Activated CD4-positive, alpha-beta T cell treated with anti-CD3 and anti-CD28 coated beads, Interleukin-2, amount 50 U/mL, for 16 hours (primary cell): ENCODE results near the gene KLHL29.

Source experiments
- DNase-seq: peaks from one replicate; pipeline ENCODE4 v3.0.0-alpha.2; 2020

KLHL29 gene

DNA sequence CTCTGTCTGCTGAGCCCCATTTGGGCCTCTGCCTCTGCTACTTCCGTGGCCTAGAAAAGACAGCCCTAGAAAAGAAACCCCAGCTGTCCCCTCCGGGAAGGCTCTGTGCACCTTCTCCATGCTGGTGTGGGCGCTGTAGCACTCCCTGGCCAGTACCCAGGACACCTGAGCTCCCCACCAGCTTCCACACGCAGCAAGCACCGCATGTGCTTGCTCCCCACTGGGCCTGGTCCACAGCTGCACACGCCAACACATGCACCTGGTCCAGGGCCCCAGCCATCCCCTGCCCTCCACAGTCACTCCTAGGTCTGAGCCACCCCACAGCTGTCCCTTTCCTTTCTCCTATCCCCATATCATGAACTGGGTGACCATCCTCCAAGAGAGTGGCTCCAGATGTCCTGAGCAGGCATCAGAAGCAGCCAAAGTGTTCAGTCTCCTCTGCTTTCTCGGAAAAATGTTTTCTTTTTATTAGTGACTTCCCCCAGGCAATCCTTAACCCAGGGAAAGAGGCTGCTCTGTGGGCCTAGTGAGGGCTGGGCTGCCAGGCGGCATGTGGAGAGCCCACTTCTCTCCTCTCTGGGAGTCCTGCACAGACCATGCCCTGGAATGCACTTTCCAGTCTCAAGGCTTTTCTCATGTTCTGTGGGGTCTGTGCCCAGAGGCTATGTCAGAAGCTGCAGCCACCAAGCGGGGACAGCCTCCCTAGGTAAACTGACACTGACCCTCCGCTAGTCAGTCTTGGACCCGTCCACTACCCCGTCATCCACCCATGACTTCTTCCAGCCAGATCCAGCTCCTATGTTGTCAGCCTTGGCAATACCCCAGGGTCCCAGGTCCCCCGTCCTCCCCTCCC lies 133.7 kb downstream of the KLHL29 start:
- no peak for DNase-seq

DNA sequence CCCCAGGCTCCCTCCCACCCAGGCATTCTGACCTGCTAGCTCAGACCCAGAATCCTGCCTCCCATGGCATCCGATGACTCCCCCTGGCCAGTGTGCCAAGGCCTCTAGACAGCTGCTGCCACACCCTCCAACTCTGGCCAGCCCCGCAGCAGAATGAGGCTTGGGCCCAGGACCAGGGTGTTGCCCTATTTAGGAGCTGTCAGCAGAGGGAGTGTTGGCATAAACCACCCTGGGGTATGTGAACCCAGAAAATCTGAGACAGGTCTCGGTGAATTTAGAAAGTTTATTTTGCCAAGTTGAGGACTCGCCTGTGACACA lies 134.3 kb downstream of the KLHL29 start:
- DNase-seq, result no peak

- no peak for DNase-seq
Observed at GRCh38 chr2:23520256-23520655, 135.3 kb downstream of the KLHL29 start.

- DNase-seq, result no peak
Observed at GRCh38 chr2:23521060-23521459, 136.1 kb downstream of the KLHL29 start.

DNA sequence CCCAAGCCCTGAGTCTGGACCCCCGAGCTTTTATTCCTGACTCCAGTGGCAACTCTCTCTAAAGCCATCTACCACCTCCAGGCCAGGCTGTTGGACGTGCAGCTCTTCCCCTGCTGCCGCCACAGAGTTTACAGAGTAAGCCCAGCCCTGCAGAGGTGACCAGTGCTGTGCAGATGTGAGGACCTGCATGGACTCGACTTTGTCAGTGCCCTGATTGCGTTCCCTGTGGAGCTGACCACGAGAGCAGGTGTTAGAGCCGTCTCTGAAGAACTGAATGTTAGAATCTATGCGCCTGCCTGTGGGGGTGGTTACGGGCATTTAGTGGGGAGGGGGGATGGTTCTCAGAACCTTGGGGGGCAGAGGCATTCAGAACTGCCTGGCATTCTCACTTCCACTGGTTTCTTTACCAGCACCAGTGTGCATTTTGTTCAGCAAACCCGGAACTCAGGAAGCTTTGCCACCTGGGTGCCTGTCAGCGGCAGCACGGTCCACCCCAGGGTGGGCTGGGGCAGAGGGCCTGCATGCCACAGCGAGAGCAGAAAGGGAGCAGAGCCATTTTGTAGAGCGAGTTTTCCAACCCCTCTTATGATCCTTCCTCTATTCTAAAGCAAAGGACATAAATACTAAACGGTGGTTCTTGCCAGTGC lies 137.9 kb downstream of the KLHL29 start:
- DNase-seq, result no peak

GRCh38 chr2:23523373-23524260 lies 138.6 kb downstream of the KLHL29 start:
- DNase-seq, result no peak

DNA sequence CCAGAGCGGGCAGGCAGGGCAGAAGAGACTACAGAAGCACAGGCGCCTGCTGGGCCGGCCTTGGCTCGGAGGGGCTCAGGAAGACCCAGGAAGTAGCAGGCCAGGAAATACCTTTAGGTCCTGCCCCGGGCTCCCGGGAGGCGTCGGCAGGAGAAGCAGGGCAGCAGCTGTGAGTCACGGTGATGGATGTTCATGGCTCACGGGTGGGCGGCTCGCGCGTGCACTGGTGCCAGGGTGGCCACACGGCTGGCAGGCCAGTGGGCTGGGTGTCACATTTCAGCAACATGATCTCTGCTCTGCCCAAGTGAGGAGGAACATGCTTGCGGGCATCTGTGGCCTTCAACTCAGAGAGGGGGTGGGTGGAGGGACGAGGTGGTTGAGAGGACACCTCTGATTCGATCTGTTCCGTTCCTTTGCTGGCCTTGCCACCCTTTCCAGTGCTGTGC lies 139.3 kb downstream of the KLHL29 start:
- DNase-seq, result no peak

DNA sequence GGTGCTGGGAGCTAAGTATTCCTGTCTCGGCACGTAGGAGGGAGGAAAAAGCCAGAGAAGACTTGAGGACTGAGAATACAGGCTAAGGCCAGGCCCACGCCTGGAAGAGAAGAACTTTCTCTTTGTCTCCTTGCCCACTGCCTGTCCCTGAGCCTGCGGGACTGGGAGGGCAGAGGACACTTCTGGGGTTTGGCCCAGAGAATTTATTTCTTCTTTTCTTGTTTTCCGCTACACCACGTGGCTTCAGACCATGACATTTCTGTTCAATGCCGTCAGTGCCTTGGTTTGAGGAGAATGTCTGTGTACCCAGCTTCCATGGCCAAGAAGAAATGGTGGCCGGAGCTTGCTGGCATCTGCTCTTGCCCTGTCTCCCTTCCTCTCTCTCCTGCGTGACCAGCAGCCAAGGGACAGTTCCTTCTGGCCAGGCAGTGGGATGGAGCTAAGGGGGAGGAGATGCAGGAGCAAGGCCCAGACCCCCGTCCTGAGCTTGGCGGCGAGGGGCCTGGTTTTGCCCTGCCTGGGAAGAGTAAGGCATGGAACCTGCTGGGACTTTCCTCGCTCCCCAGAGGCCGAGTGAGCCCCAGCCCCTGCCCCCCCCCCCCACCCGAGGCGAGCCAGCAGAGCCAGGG lies 140.3 kb downstream of the KLHL29 start:
- no peak for DNase-seq

DNA sequence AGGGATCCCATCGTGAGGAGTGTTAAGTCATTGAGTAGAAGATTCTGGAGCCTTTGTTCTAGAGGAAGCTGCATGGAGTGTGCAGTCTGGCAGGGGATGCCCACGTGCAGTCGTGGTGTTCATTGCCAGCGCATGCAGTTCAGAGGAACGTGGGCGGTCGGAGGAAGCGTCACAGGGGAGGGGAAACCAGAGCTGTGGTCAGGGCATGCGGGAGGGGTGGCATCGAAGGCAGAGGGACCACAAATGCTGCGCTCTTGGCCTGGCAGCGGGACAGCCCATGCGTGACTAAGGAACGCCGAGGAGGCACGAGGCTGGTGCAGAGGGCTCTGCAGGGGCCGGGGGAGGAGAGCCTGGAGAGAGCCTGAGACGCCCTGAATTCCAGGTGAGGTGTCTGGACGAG lies 141.1 kb downstream of the KLHL29 start:
- no peak for DNase-seq

DNA sequence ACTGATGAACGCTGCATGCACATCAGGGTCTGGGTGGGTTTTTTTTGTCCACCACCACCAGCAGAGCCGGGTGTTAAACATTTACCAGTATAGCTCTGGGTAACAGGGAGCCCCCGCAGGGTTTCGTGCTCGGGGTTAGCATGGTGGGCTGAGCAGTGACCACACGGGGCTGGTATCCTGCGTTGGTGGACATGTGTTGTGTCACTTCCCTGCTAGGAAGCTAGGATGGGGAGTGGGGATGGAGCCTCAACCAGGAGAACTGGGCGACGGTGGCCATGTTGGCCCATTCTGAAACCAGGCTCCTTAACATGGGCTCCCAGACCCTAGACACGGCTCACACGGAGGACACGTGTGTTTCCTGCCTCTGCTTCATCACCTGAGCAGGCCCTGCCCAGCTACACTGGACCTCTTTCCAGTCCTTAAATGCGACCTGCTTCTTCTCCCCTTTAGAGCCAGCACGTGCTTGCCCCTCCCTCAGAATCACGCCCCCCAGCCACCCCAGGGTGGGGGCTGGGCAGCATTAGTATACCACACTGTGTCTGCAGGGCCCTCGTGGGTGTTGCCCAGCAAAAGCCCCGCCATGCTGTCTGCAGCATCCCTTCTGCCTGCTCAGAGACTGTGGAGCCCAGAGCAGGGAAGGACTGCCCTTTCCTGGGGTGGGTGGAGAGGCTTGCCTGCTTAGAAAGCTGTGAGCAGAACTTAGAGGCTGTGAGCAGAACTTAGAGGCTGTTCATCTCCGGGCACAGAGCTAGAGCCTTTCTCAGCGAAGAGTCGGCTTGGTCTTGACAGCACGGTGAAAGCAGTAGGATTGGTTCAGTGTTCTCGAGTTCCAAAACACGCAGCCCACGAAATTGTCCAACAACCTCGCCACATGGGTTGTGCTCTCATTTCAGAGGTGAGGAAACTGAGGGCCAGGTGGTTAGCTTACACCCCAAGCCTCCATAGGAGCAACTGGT lies 142.1 kb downstream of the KLHL29 start:
- DNase-seq, result no peak

DNA sequence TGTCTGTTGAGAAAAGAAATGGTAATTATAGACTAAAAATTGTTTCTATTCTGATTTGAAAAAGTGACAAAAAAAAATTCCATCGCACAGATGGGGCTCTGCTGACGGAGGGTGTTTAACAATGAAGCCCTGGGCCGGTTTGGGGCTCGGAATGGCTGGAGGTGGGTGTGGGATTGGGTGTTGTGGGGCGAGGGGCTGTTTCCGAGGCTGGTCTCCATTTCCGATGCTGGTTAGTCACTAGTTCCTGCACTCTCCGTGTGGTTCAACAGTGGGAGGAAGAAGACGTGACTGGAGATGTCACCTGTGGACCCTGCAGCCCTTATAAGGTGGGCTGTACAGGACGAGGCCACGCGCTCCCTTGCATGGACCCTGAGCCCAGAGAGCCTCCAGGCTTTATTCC lies 143.2 kb downstream of the KLHL29 start:
- no peak for DNase-seq

DNA sequence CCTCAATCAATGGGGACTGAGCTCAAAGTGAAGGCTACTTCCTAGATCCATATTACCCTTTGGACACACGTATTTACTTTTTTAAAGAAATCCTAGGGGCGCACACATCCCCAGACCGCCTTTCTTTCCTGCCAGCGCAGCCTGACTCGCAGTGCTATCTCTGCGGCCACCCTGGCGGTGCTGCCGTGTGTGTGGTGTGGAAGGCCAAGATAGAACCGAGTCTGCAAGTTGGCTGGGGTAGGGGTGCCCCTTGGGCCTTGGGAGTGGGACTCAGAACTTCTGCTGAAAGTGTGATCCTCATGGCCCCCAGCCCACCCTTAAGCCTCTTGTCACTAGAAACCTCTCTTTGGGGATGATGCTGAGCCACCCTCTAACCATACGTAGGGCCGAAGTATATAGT lies 143.7 kb downstream of the KLHL29 start:
- no peak for DNase-seq

GRCh38 chr2:23529659-23530058 lies 144.7 kb downstream of the KLHL29 start:
- DNase-seq, result no peak

DNA sequence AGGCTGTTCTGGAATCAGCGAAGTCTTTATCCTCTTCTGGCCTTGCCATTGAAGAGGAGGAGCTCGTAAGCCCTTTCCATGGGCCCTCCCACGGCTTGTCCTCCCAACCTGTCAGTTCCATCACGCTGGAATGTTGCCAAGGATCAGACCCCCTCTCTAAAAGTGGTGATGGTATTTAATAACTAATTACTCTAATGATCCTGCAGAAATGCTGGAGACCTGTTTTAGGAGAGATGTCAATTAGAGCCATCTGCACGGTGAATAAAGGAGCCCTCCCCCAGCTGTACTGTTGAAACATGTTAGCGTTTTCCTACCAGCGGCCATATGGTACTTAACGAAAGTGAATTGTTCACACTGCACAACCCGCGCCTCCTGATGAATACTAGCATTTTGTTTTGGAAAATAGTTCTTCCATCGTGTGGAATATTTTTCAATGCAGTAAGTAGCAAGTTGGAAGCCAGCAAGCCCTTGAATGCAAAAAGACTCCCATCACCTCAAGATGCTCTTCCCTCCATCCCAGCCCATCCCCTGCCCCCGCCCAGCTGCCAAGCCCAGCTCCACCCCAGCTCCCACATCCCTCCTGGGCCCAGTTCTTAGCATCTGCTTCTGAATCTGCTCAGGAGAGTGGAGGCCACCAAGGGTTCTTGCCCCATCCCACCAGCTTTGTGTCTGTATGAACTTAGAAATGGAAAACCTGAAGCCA lies 145.4 kb downstream of the KLHL29 start:
- no peak for DNase-seq

- no peak for DNase-seq
Observed at GRCh38 chr2:23530909-23531276, 145.9 kb downstream of the KLHL29 start.

GRCh38 chr2:23531280-23531679 lies 146.3 kb downstream of the KLHL29 start:
- DNase-seq, result no peak

DNA sequence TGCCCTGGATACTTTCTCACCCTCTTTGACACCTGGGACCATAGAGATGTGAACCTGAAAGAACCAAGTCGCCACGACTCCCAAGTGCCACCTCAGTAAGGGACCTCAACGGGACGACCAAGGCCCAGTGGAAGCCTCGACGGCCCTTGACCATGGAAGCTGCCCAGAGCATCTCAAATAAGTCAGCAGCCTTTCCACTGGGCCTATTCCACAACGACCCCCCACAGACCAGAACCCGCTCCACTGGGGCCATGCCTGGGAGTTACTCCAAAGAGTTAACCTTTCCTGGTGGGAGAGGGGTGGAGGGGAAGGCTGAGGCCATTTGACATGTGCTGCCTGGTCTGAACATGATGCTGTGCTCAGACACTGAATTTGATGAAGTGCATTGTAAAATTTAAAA lies 146.9 kb downstream of the KLHL29 start:
- no peak for DNase-seq

GRCh38 chr2:23532391-23533337 lies 147.7 kb downstream of the KLHL29 start:
- peak; percentile 45 for DNase-seq

DNA sequence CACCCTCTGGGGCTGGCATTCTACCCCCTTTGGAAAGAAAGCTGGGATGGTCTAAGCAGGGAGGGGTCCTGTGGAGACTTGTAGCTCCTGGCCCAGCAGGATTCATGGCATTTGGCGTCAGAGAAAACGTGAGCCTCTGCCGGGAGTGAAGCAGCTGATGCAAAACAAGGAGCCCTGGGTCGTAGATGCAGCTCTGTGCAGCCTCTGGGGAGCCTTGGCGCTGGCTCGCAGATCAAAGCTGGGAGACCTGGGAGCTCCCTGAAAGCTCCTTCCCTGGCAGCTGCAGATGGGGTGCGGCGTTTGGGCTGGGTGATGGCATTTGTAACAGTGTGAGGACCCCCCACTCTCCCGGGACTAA lies 148.3 kb downstream of the KLHL29 start:
- no peak for DNase-seq

DNA sequence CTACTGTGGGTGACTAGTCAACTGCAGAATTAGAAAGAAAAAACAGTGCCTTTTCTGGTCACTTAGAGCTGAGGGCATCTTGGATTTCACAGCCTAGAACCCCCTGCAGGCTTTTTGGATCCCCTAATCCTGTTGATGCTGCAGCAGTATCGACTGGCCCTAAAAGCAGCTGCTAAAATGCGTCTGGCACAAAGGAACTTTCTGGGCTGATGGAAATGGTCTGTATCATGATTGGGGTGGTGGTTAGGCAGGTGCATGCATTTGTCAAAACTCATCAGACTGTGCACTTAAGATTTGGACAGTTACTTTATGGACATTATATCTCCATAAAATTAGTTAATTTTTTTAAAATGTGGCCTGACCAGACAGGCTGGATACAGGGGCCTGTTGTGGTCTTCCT lies 149.8 kb downstream of the KLHL29 start:
- DNase-seq, result no peak
